ENCODE results near the gene FRMD5.
"Not testable (repeated sequence)": the region's sequence is repeated elsewhere in the genome, so short reads cannot be mapped to it uniquely, and the experiment has no call there.

The FRMD5 gene

DNA sequence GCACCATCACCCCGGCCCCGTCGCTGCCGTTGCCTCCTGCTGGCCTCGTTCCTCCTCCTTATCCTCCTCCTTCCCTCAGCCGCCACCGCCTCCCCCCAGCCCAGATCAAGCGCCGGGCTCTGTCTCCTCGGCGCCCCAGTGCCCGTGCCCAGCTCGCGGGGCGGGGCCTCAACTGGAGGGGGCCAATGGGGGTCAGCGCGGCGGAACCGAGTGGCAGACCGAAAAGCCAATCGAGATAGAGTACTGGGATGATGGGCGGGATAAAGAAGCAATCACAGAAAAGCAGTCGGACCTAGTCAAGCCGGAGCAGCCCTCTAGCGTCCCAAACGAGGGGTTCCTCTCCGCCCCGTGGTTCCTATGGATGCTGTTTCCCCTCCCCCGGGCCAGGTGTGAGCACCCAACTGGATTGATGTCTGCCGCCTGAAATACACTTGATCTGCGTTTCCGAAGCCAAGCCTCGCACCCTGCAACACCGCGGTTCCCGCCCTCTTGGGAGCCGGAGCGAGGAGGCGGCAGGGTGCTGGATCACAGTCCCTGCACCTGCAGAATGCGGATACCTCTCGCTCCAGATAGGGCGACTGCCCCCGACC lies at the start of gene FRMD5:
Gene FRMD5, minus strand, starts transcription at position 121 of the 590 bp plus-strand sequence.
- DNase-seq, result peak; percentile 88

- no peak for DNase-seq
These were observed 48.8 kb upstream of the FRMD5 start for GRCh38 chr15:44243829-44244228.

GRCh38 chr15:44243141-44243540 lies 48.1 kb upstream of the FRMD5 start:
- DNase-seq, result no peak

DNA sequence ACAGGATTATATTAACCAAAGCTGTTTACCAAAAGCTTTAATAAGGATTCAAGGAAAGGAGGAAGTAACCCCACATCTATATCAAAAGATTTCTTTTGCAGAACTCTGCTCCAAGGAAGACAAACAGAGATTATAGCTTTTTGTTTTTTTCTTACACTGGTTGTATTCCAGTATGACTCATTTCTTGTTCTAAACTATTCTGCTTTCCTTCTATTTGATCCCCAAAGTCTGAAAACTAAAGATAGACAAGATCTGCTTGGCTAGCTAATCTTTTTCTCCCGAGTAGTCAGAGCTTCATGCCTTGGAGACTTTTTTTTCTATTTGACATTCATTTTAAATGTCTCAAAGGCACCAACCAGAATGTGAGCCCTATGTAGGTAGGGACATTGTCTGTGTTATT lies 36.8 kb upstream of the FRMD5 start:
- no peak for DNase-seq

- DNase-seq, result not testable (repeated sequence)
These were observed 34.2 kb upstream of the FRMD5 start for GRCh38 chr15:44229301-44229700.

GRCh38 chr15:44227584-44227983 lies 32.5 kb upstream of the FRMD5 start:
- DNase-seq, result no peak

- not testable (repeated sequence) for DNase-seq
These were observed 31.9 kb upstream of the FRMD5 start for GRCh38 chr15:44227001-44227400.

DNA sequence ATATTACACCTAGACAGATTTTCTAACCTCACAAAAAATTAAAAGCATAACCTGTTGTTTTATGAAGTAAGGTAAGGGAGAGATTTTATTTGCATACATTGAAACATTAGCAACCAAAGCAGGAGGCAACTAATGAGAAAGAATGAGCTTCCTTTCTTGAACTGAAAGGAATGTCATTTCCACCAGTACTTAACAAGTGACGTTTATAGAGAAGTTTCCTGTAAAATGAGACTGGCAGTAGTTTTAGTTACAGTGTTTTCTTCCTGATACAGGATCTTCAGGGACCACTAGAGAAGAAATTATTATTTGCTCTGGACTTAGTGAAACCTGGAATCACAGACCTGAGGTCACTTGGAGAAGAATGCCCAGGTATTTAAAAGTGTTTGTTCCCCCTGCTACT lies 27.4 kb upstream of the FRMD5 start:
- no peak for DNase-seq

DNA sequence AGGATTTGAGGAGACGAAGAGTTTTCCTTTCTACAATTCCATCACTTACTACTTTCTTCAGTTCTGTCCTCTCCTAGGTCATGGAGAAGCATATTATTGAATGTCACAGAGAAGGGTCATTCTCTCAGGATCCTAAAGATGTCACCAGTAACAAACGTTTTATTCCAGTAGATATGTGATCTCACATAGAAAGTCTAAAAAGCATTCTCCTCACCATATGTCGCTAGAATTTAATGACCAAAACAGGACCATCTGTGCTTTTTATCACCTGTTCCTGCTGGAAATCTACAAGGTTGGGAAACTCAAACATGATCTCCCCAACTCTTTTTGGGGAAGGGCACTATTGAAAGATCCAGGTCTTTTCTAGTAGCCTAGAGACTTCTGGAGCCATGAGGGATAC lies 24.0 kb upstream of the FRMD5 start:
- no peak for DNase-seq

DNA sequence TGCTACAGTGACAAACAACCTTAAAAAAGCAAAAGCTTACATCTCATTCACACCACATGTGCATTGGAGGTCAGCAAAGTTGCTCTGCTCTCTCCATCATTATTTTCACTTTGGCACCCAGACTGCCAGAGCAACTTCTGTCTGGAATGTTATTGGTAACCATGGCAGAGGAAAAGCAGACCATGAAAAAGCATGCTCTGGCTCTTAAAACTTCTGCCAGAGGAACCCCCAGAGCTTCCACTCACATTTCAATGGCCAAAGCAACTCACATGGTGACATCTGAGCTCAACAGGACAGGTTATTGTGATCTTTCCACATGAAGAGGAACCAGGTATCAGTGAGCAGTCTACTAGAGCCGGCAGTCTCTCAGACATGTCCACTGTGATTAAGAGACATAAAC lies 21.9 kb upstream of the FRMD5 start:
- DNase-seq, result no peak

DNA sequence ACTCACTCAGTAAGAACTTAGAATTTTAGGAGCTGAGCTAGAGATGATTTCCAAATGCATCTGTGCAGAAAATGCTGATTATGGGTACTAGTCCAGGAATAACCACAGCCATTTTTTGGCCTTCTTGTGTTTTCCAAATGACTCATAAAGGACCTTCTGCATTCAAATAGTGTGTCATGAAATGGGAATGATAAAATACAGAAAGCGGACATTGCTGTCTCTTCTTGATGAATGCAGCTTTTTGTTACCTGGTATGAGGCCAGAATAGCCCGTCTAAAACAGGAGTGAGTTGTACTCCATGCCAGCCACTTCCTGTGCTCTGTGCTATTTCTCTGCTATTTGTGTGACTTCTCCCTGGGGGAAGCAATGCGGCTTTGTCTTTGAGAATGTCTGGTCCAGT lies 20.5 kb upstream of the FRMD5 start:
- no peak for DNase-seq

DNA sequence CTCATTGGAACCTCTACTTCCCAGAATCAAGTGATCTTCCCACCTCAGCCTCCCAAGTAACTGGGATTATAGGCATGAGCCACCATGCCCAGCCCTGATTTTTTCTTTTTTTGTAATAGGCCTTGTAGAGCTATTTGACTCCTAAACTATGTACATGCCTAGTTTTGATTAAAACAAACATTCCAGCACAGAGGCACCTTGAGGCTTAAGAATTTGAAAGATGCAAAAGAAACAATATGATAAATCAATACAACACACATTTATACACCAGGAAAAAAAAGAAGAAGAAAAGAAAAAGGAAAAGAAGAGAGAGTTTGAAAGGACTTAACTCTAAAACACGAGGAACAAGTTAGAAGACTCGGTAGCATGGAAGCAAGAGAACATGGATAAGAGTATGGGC lies 13.9 kb upstream of the FRMD5 start:
- no peak for DNase-seq

DNA sequence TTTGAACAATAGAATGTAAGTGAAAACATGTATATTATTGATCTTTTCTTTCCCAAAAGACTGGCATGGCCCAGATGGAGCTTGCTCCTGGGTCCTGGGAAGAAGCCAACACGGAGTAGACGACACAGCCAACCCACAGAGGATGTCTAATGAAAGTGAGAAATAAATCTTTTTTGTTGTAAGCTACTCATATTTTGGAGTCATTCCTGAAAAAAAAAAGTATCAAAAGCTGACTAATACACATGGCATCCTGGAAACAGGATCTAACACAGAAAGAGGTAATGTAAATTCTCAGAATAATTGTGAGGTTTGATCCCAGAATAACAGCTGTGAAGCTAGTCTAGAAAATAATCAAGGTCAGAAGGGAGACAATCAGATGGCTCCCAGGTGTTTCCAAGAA lies 12.6 kb upstream of the FRMD5 start:
- no peak for DNase-seq

- no peak for DNase-seq
These were observed 4.3 kb upstream of the FRMD5 start for GRCh38 chr15:44199393-44199792.

DNA sequence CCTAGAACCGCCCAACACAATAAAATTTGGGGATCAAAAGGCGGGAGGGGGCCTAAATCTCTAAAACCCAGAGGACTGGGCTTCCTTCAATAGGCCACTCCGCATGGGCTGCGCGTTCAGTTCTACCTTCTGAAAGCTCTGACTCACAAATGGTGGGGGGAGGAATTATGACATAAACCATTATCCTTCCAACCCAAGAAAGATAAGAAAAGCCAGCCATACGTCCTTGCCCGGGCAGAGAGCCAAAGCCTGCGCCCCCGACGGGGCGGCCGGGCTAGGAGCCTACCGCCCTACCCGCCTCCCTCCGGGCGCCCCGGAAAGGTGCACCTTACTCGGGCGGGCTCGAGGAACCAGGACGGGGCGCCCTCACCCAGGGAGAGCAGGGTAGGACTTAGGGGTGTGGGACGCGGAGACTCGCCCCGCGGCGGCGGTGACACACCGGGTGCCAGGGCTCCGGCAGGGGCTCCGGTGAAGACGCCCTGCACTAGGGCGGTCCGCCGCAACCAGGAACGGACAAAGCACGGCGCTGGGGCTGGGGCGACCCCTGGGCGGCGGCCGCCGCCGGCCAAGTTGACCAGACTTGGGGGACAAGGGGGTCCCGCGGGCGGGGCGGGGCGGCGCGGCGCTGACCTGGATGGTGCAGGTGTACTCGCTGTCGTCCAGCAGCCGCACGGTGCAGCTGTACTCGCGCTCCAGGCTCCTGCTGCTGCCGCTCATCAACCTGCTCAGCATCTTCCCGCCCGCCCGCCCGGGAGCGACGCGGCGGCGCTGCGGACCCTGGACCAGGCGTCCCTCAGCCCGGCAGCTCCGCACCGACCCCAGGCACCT lies 534 bp downstream of the FRMD5 start:
- peak; percentile 34 for DNase-seq

DNA sequence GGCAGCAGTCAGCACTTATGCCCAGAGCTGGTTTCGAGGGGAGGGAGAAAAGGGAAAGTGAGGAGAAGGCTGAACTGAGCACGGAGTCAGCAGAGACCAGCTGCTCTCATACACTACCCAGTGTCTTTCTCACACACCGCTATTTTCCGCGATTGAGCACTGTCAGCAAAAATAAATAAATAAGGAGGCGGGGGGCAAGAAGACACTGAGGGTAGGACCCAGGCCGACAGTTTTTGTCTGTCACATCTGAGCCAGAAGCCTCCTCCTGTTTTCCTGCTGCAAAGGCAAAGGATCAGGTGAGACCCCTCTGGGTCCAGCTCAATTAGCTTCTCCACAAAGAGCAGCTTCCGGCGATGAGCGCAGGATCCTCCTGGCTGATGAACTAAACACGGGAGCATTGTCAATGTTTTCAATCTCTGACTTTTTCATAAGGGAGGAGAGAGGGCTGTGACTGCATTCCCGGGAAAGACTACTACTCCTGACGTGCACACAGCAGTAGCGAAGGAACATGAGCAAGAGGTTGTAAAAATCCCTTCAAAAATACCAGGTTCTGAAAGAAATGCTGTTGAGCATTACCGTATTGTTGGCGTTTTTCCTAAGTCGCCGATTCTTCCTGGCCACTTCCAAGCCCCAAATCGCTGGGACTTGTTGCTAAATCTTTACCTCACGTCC lies 1.3 kb downstream of the FRMD5 start:
- no peak for DNase-seq

GRCh38 chr15:44188795-44189194 lies 6.3 kb downstream of the FRMD5 start:
- DNase-seq, result no peak

DNA sequence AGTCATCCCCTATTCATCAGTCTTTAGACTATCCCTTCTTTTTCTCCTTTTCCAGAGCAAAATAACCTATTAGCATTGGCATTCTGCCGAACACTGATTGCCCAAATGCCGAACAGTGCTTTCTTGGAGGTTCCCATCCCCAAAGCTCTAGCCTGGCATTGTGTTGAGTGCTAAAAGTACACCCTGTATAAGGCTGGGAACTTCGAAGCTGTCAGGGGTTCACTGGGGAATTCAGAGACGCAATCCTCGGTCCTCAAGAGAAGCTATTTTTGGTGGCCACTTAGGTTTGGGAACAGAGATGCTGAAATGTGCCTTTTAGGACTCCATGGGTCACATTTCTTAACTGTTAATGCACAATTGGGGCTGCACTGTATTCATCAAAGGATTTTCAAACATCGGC lies 8.4 kb downstream of the FRMD5 start:
- no peak for DNase-seq

GRCh38 chr15:44183363-44183762 lies 11.7 kb downstream of the FRMD5 start:
- no peak for DNase-seq

DNA sequence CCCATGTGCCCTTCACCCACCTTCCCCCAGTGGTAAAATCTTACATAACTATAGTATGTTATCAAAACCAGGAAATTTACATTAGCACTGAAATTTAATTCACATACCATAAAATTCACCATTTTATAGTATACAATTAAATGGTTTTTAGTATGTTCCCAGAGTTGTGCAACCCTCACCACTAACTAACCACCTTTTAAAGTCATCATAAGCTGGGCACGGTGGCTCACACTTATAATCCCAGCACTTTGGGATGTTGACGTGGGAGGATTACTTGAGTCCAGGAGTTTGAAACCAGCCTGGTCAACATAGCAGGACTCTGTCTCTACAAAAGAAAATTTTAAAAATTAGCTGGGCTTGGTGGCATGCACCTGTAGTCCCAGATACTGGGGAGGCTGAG lies 13.7 kb downstream of the FRMD5 start:
- no peak for DNase-seq

DNA sequence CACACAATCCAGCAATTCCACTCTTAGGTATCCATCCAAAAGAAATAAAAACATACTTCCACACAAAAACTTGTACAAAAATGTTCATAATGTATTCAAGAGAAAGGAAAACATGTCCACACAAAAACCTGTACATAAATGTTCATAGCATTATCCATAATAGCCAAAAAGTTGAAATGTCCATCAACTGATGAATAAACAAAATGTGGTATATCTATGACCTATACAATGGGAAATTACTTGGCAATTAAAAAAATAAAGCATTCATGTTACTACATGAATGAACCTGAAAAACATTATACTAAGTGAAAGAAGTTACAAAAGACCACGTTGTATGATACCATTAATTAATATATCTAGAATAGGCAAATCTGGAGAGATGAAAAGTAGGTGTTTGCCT lies 17.9 kb downstream of the FRMD5 start:
- no peak for DNase-seq

DNA sequence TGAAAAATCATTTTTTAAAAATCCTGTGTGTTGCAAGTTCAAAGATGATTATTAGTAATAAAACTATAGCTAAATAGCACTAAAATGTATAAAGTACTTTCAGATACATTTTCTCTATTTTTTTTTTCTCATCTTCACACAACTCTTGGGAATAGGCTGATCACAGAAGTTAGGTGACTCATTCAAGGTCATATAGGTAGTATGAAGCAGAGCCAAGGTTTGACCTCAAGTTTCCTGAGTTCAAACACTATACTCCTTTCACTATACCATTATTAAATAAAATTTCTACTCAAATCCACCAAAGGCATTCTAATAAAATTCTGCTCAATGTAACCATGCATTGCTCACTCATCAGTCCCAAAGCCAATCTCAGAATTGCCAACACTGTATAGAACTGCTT lies 21.3 kb downstream of the FRMD5 start:
- no peak for DNase-seq

DNA sequence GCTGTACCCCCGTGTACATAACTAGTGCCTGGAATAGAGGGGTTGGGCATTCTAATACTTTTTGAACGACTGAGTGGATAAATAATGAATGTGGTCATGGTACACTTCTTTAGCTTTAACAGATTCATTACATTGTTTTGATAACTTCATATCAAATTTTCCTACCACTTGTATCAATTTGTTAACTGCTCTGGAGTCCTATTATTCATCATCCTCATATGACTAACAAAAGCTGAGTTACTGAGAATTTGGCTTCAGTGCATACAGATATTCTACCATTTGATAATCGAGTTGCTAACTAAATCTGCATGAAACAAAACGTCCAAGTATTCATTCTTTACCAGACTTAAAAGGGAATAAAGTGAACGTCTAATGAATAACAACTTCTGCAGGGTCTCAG lies 31.7 kb downstream of the FRMD5 start:
- no peak for DNase-seq

GRCh38 chr15:44160796-44161195 lies 34.3 kb downstream of the FRMD5 start:
- no peak for DNase-seq

All from stimulated activated CD4-positive, alpha-beta T cell treated with anti-CD3 and anti-CD28 coated beads, Interleukin-4, amount 100 ng/mL, for 24 hours (primary cell).